ENCODE data around the gene CNN2.

The CNN2 gene

DNA sequence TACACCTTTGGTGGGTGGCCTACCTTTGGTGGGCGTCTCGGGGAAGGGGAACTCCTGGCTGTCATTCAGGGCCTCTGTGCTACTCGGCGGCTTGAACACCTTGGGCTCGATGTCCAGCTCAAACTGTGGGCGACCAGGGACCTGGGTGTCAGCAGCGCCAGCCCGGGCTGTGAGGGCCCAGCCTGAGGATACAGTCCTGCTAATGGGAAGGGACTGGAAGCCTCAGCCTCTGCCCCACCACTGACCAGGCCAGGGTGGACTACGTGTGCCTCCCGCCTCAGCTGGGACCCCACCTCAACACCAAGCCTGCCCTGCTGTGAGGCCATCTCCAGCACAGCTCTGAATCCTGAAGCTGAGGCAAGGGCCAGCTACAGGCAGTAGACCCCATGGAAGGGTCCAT is 13.2 kb upstream of the CNN2 start:
- no peak for DNase-seq (ENCODE audit: insufficient read length, low spot score)
- TF ChIP-seq, protein P1, sequence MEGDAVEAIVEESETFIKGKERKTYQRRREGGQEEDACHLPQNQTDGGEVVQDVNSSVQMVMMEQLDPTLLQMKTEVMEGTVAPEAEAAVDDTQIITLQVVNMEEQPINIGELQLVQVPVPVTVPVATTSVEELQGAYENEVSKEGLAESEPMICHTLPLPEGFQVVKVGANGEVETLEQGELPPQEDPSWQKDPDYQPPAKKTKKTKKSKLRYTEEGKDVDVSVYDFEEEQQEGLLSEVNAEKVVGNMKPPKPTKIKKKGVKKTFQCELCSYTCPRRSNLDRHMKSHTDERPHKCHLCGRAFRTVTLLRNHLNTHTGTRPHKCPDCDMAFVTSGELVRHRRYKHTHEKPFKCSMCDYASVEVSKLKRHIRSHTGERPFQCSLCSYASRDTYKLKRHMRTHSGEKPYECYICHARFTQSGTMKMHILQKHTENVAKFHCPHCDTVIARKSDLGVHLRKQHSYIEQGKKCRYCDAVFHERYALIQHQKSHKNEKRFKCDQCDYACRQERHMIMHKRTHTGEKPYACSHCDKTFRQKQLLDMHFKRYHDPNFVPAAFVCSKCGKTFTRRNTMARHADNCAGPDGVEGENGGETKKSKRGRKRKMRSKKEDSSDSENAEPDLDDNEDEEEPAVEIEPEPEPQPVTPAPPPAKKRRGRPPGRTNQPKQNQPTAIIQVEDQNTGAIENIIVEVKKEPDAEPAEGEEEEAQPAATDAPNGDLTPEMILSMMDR (IDR thresholded peaks at IDR 0.05; ENCODE audit: insufficient read depth, missing control alignments) = no peak
- no peak for FAIRE-seq

DNA sequence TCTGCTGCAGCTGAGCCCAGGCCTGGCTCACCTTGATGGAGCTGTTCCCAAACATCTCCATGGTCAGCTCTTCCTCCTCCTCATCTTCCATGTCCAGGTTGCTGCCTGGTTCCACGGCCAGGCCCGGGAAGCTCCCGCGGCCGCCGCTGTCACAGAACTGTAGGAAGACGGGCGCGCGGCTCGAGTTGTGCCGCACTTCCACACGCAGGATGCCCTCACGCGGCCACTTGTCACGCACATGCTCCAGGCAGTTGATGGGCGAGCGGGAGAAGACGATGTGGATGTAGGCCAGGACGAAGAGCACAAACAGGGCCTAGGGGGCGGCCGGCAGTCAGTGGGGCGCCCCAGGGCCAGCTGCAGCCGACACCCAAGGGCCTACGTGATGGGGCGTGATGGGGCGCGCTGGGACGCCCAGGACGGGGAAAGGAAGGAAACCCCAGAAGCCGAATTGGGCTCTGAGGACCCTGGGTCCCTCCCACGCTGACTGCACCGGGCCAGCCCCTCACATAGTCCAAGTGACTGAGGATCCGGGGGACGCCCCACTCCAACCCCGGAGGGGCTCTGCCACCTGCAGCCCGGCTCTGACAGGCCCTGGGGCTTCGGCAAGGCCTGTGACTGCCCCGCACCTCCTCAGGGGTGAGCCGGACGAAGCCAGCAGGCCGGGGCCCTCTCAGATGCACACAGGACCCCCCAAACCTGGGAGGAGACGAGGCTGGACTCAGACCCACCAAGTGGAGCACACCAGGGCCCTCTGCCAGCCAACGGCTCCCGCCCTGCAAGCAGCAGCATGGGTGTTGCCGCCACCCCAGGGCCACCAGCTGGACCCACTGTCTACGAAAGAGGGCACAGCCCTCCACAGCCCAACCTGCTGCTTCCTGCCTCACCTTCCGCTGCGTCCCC is 12.0 kb upstream of the CNN2 start:
- TF ChIP-seq, protein P1 (IDR thresholded peaks at IDR 0.05; ENCODE audit: insufficient read depth, missing control alignments) = no peak
- DNase-seq (ENCODE audit: insufficient read length, low spot score) (no peak), FAIRE-seq (no peak)

DNA sequence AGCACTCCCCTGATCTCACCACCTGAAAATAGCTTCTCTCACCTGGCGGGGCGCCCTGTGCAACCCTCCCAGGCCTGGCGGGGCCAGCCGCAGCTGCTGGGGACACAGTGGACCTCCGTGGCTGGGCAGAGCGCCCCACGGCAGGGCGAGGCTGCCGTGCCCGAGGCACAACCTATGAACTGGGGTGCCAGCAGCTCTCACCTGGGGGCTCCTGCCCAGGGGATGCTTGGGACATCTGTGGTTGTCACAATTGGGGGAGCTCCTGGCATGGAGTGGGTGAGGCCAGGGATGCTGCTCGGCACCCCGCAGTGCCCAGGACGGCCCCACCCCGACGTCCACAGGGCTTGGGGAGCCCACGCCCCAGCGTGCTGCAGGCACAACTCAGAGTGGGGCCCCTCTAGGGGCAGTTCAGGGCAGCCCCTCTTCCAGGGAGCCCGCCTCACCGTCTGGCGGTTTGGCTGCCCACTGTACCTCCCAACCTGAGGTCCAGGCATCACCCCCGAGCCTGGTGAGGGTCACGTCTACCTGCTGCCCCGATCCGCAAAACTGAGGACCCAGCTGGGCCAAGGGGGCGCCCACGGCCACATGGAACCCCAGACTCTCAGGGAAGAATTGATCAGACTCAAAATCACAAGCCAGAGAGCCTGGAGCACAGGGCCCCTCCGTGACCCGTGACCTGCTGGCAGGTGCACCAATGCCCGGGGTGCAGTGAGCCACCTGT is 11.2 kb upstream of the CNN2 start:
- TF ChIP-seq, protein P1 (IDR thresholded peaks at IDR 0.05; ENCODE audit: insufficient read depth, missing control alignments) = no peak
- FAIRE-seq (no peak), DNase-seq (ENCODE audit: insufficient read length, low spot score) (no peak)

DNA sequence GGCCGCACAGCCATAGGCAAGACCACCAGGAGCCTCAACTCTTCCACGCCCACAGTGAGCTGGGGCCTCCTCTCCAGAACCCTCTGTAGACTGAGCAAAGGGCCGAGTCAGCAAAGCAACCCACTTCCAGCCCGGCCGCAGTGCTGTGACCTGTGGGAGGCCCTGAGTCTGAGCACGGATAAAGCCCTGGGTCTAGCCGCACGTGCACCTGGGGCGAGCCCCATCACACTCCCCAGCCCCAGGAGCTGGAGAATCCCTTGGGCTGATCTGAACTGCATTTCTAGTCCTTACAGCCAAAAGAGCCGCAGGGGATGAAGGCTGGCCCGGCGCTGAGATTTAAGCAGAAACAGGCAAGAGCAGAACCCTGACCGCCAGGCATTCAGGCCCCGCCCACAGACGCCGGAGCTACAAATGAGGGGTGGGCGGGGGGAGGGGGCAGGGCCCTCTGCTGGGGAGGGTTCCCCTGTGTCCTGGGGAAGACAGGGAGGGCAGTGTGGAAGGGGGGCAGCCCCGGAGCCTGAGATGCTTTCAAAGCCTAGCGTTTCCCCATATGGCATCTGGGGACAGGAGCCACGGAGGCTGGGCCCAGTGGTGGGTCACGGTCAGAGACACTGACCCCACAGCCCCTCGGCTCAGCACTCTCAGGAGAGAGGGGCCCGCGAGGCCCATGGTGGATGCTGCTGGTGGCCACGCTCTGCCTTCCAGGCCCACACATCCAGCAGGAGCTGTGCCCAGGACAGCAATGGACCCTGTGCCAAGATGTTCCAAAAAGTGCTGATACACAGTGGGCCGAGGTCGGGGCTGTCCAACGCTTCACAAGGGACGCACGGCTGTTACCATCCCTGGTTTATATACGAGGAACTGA is 10.4 kb upstream of the CNN2 start:
- TF ChIP-seq, protein P1 (IDR thresholded peaks at IDR 0.05; ENCODE audit: insufficient read depth, missing control alignments) = no peak
- DNase-seq (ENCODE audit: insufficient read length, low spot score) (no peak), FAIRE-seq (no peak)

DNA sequence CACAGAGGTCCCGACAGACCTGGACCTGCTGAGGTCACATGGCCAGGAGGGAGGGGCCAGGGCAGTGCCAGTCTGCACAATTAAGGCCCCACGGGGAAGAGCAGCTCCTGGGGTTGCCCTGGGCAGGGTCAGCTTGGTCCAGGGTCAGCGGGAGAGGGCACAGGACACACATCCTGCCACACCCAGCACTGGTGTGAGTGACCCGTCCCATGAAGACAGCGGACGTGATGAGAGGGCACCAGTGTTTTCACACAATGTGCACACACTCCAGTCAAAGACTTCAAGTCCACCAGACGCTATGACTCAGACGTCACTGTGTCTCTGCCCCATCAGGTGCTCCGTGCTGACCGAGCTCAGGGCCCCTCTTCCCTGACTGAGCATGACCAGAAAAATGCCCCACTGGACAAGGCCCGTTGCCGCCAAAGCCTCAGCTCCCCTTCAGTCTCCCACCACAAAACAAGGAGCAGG is 9.7 kb upstream of the CNN2 start:
- no peak for FAIRE-seq
- DNase-seq (ENCODE audit: insufficient read length, low spot score) = no peak
- TF ChIP-seq, protein P1 (IDR thresholded peaks at IDR 0.05; ENCODE audit: insufficient read depth, missing control alignments) = no peak

DNA sequence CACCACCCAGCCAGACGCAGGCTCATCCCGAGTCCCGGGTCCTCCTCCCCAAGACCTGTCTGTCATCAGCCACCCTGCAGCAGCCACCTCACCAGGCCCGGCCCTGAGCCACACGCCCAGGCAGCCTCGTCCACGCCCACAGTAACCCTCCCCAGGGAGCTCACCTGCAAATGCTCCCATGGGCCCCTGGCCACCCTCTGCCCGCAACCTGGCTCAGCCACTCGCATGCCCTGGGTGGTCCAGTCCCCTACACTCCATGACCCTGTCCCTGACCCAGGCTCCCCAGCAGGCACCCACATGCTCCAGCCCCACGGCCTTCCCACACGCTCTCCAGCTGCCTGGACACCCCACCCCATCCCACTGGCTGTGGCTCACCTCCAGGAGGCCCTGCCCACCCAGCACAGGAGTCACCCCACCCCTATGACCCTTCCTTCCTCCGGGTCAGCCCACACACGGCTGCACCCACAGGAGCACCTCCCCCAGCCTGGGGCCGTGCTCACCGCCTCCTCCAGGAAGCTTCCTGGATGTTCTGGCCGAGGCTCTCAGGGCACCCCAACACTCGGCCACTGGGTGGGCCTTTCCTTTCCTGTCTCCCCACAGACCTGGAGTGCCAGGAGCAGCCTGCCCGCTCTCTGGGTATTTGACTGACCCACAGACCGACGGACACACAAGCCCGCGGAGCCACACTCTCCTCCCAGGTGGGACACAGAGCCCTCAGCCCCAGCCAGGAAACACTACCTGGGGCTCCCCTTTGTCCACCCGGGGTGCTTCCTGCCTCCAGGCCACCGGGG is 9.1 kb upstream of the CNN2 start:
- FAIRE-seq = no peak
- TF ChIP-seq, protein P1 (IDR thresholded peaks at IDR 0.05; ENCODE audit: insufficient read depth, missing control alignments) = no peak
- DNase-seq (ENCODE audit: insufficient read length, low spot score) = no peak
